MCF 10A (cell line): Measurements from ENCODE around the gene UACA. TPM values are rescaled to one million over a fixed set of nuclear protein-coding genes. Genes with fewer than 3 reads are reported as not detected.

Experiments
- BruUV-seq: library from RNA; stranded (reverse); fragments of 400-500 nt; replicated peaks from 2 replicates; lab custom pipeline; 2021; lab: Mats Ljungman, UMichigan
- CTCF ChIA-PET: fragments of 300-600 bp; sonication (Branson Sonifier 250); formaldehyde crosslinking; extraction: SDS; loops from one replicate; lab custom pipeline; 2021; ENCODE audit warnings: antibody characterized with exemption, inconsistent platforms; lab: Yijun Ruan, JAX
- POLR2A ChIA-PET: fragments of 300-600, 350-650 bp; sonication (Branson Sonifier 250); formaldehyde crosslinking; extraction: SDS; loops from one replicate; lab custom pipeline; 2020; ENCODE audit warnings: antibody characterized with exemption, inconsistent platforms; lab: Yijun Ruan, JAX
- DNase-seq: peaks from one replicate; pipeline ENCODE4 v3.0.0-alpha.2; 2018; ENCODE audit not compliant: unreplicated experiment
- H3K27ac Mint-ChIP-seq: one replicate; pipeline ENCODE4 v1.8.0; 2022; ENCODE audit warnings: mild to moderate bottlenecking, low read depth, mixed read lengths; ENCODE audit not compliant: unreplicated experiment
- H3K27me3 Mint-ChIP-seq: one replicate; pipeline ENCODE4 v1.8.0; 2022; ENCODE audit warnings: mixed read lengths; ENCODE audit not compliant: insufficient read depth, unreplicated experiment
- H3K36me3 Mint-ChIP-seq: one replicate; pipeline ENCODE4 v1.8.0; 2022; ENCODE audit warnings: mild to moderate bottlenecking, moderate library complexity, mixed read lengths; ENCODE audit not compliant: insufficient read depth, unreplicated experiment
- H3K4me1 Mint-ChIP-seq: one replicate; pipeline ENCODE4 v1.8.0; 2022; ENCODE audit warnings: mixed read lengths; ENCODE audit not compliant: insufficient read depth, unreplicated experiment
- H3K4me3 Mint-ChIP-seq: one replicate; pipeline ENCODE4 v1.8.0; 2022; ENCODE audit warnings: mild to moderate bottlenecking, moderate library complexity, mixed read lengths; ENCODE audit not compliant: unreplicated experiment
- H3K9me3 Mint-ChIP-seq: one replicate; pipeline ENCODE4 v1.8.0; 2022; ENCODE audit warnings: mixed read lengths; ENCODE audit not compliant: unreplicated experiment
- intact Hi-C: fragments of 100-400 bp; cut with micrococcal nuclease; formaldehyde crosslinking; loops from 2 replicates; pipeline ENCODE4 v1.14.1; 2022
- total RNA-seq: library from RNA; stranded (reverse); gene quantifications from 2 replicates; pipeline ENCODE4 v1.2.3, GENCODE V29; 2022
- TF ChIP-seq, protein P1 (sequence below): fragments of 200-600 bp; IDR thresholded peaks from one replicate; pipeline ENCODE4 v1.8.0; 2022; ENCODE audit warnings: antibody characterized with exemption, mild to moderate bottlenecking; ENCODE audit not compliant: unreplicated experiment

The UACA gene
- total RNA-seq, 1 experiment from 2014 or later: 37.0 TPM

- ChIA-PET CTCF (interaction anchor here (0.9 kb wide), 1 partner anchor 84 kb away, joined by 3 read pairs; no protein-coding TSS in a partner anchor), POLR2A (no interaction called here)
- no peaks in the 10 kb centered on the region for H3K27me3 Mint-ChIP-seq
- no TSS peak for BruUV-seq
- no peak for DNase-seq
- H3K36me3 Mint-ChIP-seq: peaks cover 16% of the 10 kb centered on the region
- intact Hi-C loops: no loop called here
- no peak overlapping the region for H3K27ac Mint-ChIP-seq
- no peaks in the 10 kb centered on the region for H3K9me3 Mint-ChIP-seq
- H3K4me3 Mint-ChIP-seq: no peak overlapping the region
- H3K4me1 Mint-ChIP-seq: no peaks in the 10 kb centered on the region
- TF ChIP-seq, protein P1, sequence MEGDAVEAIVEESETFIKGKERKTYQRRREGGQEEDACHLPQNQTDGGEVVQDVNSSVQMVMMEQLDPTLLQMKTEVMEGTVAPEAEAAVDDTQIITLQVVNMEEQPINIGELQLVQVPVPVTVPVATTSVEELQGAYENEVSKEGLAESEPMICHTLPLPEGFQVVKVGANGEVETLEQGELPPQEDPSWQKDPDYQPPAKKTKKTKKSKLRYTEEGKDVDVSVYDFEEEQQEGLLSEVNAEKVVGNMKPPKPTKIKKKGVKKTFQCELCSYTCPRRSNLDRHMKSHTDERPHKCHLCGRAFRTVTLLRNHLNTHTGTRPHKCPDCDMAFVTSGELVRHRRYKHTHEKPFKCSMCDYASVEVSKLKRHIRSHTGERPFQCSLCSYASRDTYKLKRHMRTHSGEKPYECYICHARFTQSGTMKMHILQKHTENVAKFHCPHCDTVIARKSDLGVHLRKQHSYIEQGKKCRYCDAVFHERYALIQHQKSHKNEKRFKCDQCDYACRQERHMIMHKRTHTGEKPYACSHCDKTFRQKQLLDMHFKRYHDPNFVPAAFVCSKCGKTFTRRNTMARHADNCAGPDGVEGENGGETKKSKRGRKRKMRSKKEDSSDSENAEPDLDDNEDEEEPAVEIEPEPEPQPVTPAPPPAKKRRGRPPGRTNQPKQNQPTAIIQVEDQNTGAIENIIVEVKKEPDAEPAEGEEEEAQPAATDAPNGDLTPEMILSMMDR: no peak
Observed at GRCh38 chr15:70653426-70653825, 109.9 kb downstream of the UACA start.

- POLR2A ChIA-PET: no interaction called here
- H3K9me3 Mint-ChIP-seq: no peaks in the 10 kb centered on the region
- H3K27me3 Mint-ChIP-seq: no peaks in the 10 kb centered on the region
- CTCF ChIA-PET: interaction anchor here (0.6 kb wide), 1 partner anchor 21 kb away, joined by 3 read pairs; no protein-coding TSS in a partner anchor
- peaks cover 16% of the 10 kb centered on the region for H3K36me3 Mint-ChIP-seq
- H3K4me1 Mint-ChIP-seq: no peaks in the 10 kb centered on the region
- H3K4me3 Mint-ChIP-seq: no peak overlapping the region
- BruUV-seq: no TSS peak
- intact Hi-C loops: no loop called here
- no peak for DNase-seq
- TF ChIP-seq, protein P1: no peak
- H3K27ac Mint-ChIP-seq: no peak overlapping the region
Observed at GRCh38 chr15:70652341-70652740, 111.0 kb downstream of the UACA start.

DNA sequence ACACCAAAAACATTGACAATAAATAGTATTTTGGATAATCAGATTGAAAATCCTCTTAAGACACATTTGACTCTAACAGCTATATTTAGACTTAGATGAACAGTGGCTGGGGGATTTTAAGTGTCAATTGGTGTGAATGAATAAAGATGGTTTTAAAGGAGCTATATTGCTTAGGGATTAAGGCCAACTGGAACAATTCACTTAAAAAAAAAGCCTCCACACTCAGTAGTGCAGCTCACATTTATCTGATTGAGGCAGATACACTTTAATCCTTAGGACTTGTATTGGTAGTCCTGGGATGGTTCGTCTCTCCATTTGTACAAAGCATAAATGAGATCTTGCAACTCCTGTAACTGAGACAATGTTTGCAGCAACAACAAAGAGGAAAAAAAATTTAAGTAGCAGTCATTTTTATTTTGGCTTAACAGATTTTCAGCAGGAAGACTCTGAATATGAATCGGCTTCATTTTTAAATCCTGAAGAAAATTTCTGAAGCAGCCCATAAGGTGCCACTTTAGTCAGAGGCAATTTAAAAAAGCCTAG lies 112.0 kb downstream of the UACA start:
- intact Hi-C loops: no loop called here
- ChIA-PET POLR2A (no interaction called here), CTCF (interaction anchor here (0.7 to 0.9 kb wide), 4 partner anchors 8 to 184 kb away, joined by 3 to 4 read pairs (median 3); no protein-coding TSS in a partner anchor)
- Mint-ChIP-seq H3K4me3 (no peak overlapping the region), H3K9me3 (no peaks in the 10 kb centered on the region), H3K27ac (no peak overlapping the region), H3K27me3 (no peaks in the 10 kb centered on the region), H3K4me1 (no peaks in the 10 kb centered on the region), H3K36me3 (peaks cover 8% of the 10 kb centered on the region)
- TF ChIP-seq, protein P1: no peak
- no peak for DNase-seq
- no TSS peak for BruUV-seq

DNA sequence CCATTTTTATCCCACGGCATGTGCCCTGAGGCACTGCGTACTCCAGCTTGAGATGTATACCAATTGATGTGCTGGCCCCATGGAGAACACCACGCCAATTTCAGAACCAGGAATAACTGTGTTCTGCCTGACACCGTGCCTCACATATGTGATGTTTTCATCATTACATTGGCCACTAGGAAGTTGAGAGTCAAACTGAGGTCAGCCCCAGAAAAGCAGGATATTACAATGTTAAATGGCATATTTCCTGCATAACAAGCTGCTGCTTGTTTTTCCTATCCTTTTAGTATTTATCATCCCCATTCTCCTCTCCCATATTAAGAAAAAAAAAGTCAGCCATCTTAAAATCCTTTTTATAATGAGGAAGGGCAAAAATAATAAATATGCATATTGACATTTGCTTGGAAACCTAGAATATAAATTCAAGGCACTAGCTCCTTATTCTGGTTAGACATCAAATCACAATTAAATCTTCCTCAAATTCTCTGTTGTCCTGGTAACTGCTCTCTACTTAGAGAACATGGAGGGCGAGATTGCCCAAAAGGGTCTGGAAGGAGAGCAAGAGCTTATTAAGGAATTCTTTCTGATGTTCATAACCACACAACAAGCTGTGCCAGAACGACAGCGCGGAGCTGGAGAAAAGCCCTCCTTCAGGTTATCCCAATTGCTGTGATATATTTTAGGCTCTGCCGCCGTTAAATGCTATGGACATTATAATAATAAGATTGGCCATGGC lies 112.6 kb downstream of the UACA start:
- intact Hi-C loops: no loop called here
- TF ChIP-seq, protein P1: no peak

More for the DNA sequence above, 112.6 kb downstream of the UACA start:
- no peaks in the 10 kb centered on the region for H3K4me1 Mint-ChIP-seq
- POLR2A ChIA-PET: no interaction called here
- peaks cover 8% of the 10 kb centered on the region for H3K36me3 Mint-ChIP-seq
- H3K9me3 Mint-ChIP-seq: no peaks in the 10 kb centered on the region
- H3K4me3 Mint-ChIP-seq: no peak overlapping the region
- H3K27ac Mint-ChIP-seq: no peak overlapping the region
- CTCF ChIA-PET: interaction anchor here (0.6 to 0.9 kb wide), 11 partner anchors 9 to 1074 kb away, joined by 3 to 7 read pairs (median 3); no protein-coding TSS in a partner anchor
- no peak for DNase-seq
- no peaks in the 10 kb centered on the region for H3K27me3 Mint-ChIP-seq
- BruUV-seq: no TSS peak
